Measurements from ENCODE around the gene VAMP2.

VAMP2 gene

DNA sequence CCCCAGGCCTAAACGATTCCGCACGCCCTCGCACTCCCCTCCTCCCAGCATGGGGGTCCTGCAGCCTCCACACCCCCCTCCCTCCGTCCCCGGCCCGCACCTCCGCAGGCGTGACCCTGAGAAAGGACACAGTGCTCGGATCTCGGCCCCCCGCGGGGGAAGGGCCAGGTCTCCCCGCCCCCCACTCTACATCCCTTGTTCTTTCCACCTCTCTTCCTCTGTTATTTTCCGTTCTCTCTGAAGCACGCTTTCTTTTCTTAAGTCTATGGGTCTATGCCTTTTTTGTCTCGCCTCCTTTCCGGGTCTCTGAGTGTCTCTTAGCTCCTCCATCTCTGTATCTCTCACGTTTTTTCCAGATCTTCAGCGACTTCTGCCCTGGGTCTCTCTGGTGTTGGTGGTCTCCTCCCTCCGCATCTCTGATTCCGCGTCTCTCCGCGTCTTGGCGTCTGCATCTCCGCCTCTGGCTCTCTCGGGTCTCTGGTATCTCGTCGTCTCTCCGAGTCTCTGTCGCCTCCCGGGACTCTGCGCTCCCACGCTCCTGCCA lies 36.7 kb downstream of the VAMP2 start (continued):
- TF ChIP-seq, protein P1, sequence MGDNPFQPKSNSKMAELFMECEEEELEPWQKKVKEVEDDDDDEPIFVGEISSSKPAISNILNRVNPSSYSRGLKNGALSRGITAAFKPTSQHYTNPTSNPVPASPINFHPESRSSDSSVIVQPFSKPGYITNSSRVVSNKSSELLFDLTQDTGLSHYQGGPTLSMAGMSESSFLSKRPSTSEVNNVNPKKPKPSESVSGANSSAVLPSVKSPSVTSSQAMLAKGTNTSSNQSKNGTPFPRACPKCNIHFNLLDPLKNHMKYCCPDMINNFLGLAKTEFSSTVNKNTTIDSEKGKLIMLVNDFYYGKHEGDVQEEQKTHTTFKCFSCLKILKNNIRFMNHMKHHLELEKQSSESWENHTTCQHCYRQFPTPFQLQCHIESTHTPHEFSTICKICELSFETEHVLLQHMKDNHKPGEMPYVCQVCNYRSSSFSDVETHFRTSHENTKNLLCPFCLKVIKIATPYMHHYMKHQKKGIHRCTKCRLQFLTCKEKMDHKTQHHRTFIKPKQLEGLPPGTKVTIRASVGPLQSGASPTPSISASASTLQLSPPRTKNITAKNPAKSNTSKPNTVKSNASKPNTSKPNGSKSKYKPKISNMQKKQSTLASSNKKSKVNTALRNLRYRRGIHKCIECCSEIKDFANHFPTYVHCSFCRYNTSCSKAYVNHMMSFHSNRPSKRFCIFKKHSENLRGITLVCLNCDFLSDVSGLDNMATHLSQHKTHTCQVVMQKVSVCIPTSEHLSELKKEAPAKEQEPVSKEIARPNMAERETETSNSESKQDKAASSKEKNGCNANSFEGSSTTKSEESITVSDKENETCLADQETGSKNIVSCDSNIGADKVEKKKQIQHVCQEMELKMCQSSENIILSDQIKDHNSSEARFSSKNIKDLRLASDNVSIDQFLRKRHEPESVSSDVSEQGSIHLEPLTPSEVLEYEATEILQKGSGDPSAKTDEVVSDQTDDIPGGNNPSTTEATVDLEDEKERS (tag by site-specific recombination; IDR thresholded peaks at IDR 0.05): no peak
- TF ChIP-seq, protein P2, sequence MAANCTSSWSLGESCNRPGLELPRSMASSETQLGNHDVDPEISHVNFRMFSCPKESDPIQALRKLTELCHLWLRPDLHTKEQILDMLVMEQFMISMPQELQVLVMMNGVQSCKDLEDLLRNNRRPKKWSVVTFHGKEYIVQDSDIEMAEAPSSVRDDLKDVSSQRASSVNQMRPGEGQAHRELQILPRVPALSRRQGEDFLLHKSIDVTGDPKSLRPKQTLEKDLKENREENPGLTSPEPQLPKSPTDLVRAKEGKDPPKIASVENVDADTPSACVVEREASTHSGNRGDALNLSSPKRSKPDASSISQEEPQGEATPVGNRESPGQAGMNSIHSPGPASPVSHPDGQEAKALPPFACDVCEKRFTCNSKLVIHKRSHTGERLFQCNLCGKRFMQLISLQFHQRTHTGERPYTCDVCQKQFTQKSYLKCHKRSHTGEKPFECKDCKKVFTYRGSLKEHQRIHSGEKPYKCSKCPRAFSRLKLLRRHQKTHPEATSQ (tag by site-specific recombination; IDR thresholded peaks at IDR 0.05): no peak
- TF ChIP-seq ZNF501 (tag by site-specific recombination; IDR thresholded peaks at IDR 0.05) (no peak; the same call in 1 of the 2 replicates), OSR2 (tag by site-specific recombination; IDR thresholded peaks at IDR 0.05) (peak; percentile 73), ZBTB48 (tag by site-specific recombination; IDR thresholded peaks at IDR 0.05) (no peak; the same call in 1 of the 2 replicates), ZNF37A (tag by site-specific recombination; IDR thresholded peaks at IDR 0.05) (no peak), MYNN (tag by site-specific recombination; IDR thresholded peaks at IDR 0.05; ENCODE audit: borderline replicate concordance) (no peak), RBAK (tag by site-specific recombination; IDR thresholded peaks at IDR 0.05) (no peak), HOXD13 (CRISPR knock-in tag; IDR thresholded peaks at IDR 0.05; ENCODE audit: borderline replicate concordance) (no peak), ZNF404 (tag by site-specific recombination; IDR thresholded peaks at IDR 0.05) (no peak), ZEB2 (tag by site-specific recombination; IDR thresholded peaks at IDR 0.05) (peak; percentile 73), ZIC2 (tag by site-specific recombination; IDR thresholded peaks at IDR 0.05) (peak; percentile 83), ZNF138 (tag by site-specific recombination; IDR thresholded peaks at IDR 0.05; ENCODE audit: borderline replicate concordance) (no peak), BCL11B (tag by site-specific recombination; IDR thresholded peaks at IDR 0.05; ENCODE audit: low read depth) (peak; percentile 23; the same call in 1 of the 2 replicates), ZXDB (tag by site-specific recombination; IDR thresholded peaks at IDR 0.05) (peak; percentile 28; the same call in 1 of the 2 replicates), ZNF311 (tag by site-specific recombination; IDR thresholded peaks at IDR 0.05; ENCODE audit: borderline replicate concordance) (no peak), ZNF133 (tag by site-specific recombination; IDR thresholded peaks at IDR 0.05) (no peak), ZNF585B (tag by site-specific recombination; IDR thresholded peaks at IDR 0.05) (no peak; the same call in 1 of the 2 replicates), YY1 (tag by site-specific recombination; IDR thresholded peaks at IDR 0.05) (no peak), ZFP41 (tag by site-specific recombination; IDR thresholded peaks at IDR 0.05; ENCODE audit: borderline replicate concordance) (no peak), ZNF658 (tag by site-specific recombination; IDR thresholded peaks at IDR 0.05) (no peak), ZNF777 (tag by site-specific recombination; IDR thresholded peaks at IDR 0.05; ENCODE audit: borderline replicate concordance) (no peak; the same call in 1 of the 2 replicates)
- TF ChIP-seq, protein P3, sequence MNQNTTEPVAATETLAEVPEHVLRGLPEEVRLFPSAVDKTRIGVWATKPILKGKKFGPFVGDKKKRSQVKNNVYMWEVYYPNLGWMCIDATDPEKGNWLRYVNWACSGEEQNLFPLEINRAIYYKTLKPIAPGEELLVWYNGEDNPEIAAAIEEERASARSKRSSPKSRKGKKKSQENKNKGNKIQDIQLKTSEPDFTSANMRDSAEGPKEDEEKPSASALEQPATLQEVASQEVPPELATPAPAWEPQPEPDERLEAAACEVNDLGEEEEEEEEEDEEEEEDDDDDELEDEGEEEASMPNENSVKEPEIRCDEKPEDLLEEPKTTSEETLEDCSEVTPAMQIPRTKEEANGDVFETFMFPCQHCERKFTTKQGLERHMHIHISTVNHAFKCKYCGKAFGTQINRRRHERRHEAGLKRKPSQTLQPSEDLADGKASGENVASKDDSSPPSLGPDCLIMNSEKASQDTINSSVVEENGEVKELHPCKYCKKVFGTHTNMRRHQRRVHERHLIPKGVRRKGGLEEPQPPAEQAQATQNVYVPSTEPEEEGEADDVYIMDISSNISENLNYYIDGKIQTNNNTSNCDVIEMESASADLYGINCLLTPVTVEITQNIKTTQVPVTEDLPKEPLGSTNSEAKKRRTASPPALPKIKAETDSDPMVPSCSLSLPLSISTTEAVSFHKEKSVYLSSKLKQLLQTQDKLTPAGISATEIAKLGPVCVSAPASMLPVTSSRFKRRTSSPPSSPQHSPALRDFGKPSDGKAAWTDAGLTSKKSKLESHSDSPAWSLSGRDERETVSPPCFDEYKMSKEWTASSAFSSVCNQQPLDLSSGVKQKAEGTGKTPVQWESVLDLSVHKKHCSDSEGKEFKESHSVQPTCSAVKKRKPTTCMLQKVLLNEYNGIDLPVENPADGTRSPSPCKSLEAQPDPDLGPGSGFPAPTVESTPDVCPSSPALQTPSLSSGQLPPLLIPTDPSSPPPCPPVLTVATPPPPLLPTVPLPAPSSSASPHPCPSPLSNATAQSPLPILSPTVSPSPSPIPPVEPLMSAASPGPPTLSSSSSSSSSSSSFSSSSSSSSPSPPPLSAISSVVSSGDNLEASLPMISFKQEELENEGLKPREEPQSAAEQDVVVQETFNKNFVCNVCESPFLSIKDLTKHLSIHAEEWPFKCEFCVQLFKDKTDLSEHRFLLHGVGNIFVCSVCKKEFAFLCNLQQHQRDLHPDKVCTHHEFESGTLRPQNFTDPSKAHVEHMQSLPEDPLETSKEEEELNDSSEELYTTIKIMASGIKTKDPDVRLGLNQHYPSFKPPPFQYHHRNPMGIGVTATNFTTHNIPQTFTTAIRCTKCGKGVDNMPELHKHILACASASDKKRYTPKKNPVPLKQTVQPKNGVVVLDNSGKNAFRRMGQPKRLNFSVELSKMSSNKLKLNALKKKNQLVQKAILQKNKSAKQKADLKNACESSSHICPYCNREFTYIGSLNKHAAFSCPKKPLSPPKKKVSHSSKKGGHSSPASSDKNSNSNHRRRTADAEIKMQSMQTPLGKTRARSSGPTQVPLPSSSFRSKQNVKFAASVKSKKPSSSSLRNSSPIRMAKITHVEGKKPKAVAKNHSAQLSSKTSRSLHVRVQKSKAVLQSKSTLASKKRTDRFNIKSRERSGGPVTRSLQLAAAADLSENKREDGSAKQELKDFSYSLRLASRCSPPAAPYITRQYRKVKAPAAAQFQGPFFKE (tag by site-specific recombination; IDR thresholded peaks at IDR 0.05; ENCODE audit: borderline replicate concordance): 0 out of 2 replicates have a peak, but pooled peaks have one; percentile 32
- TF ChIP-seq, protein P4, sequence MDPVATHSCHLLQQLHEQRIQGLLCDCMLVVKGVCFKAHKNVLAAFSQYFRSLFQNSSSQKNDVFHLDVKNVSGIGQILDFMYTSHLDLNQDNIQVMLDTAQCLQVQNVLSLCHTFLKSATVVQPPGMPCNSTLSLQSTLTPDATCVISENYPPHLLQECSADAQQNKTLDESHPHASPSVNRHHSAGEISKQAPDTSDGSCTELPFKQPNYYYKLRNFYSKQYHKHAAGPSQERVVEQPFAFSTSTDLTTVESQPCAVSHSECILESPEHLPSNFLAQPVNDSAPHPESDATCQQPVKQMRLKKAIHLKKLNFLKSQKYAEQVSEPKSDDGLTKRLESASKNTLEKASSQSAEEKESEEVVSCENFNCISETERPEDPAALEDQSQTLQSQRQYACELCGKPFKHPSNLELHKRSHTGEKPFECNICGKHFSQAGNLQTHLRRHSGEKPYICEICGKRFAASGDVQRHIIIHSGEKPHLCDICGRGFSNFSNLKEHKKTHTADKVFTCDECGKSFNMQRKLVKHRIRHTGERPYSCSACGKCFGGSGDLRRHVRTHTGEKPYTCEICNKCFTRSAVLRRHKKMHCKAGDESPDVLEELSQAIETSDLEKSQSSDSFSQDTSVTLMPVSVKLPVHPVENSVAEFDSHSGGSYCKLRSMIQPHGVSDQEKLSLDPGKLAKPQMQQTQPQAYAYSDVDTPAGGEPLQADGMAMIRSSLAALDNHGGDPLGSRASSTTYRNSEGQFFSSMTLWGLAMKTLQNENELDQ (tag by site-specific recombination; IDR thresholded peaks at IDR 0.05; ENCODE audit: low read depth): no peak
- TF ChIP-seq, protein P5, sequence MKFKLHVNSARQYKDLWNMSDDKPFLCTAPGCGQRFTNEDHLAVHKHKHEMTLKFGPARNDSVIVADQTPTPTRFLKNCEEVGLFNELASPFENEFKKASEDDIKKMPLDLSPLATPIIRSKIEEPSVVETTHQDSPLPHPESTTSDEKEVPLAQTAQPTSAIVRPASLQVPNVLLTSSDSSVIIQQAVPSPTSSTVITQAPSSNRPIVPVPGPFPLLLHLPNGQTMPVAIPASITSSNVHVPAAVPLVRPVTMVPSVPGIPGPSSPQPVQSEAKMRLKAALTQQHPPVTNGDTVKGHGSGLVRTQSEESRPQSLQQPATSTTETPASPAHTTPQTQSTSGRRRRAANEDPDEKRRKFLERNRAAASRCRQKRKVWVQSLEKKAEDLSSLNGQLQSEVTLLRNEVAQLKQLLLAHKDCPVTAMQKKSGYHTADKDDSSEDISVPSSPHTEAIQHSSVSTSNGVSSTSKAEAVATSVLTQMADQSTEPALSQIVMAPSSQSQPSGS (tag by site-specific recombination; IDR thresholded peaks at IDR 0.05; ENCODE audit: low read depth): no peak

All from HEK293 (cell line).